ENCODE results near the gene C11orf97.

C11orf97 gene

DNA sequence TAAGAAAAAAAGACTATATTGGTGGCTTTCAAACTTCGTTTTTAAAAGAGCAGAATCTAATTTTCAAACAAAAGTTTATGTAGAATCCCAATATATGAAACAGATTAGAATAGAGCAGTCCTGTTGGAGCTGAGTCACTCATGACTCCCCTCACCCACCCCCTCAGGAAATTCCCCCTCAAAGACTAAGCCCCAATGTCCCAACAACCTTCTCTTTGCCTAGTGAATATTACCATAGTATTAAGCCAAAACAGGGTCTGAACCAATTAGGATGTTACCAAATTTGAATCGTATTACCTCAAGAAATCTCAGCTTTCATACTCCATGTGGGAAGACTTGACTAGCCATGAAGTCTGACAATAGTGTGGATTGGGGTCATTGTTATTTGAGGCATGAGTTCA is 47.1 kb downstream of the C11orf97 start:
- H3K4me3 ChIP-seq (IDR thresholded peaks at IDR 0.05; ENCODE audit: insufficient read depth, low read depth, low read length): no peak overlapping the region
- no peaks in the 10 kb centered on the region for H3K27me3 ChIP-seq (ENCODE audit: insufficient read depth, low read depth)
- no peak overlapping the region for H3K27ac ChIP-seq
- H3K4me2 ChIP-seq: no peak overlapping the region
- H2AFZ ChIP-seq (ENCODE audit: low read depth): no peak overlapping the region
- H4K20me1 ChIP-seq (ENCODE audit: insufficient read depth): no peaks in the 10 kb centered on the region
- no peak overlapping the region for H3K9ac ChIP-seq
- TF ChIP-seq CTCF (conservative IDR thresholded peaks at IDR 0.05; ENCODE audit: low read depth, low read length): no peak
- no peaks in the 10 kb centered on the region for H3K36me3 ChIP-seq (ENCODE audit: insufficient read depth)
- H3K4me1 ChIP-seq (ENCODE audit: low read depth, poor library complexity, severe bottlenecking): no peaks in the 10 kb centered on the region
- no peaks in the 10 kb centered on the region for H3K79me2 ChIP-seq (ENCODE audit: insufficient read depth, low read depth)

DNA sequence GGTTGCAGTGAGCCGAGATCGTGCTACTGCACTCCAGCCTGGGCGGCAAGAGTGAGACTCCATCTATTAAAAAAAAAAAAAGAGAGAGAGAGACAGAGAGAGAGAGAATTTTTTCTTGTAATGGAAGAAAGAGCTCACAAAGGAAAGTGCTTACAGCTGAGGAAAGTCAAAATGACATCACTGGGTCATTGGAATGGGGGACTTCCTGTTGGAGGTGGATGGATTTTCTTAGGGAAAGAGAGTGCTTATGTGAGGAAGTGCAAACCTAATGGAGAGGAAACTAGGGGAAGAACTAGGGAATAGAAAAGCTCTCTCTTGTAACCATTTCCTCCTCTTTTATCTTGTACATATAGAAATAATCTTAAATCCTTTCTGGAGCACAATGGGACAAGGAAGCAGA is 48.6 kb downstream of the C11orf97 start:
- Histone ChIP-seq H2AFZ (ENCODE audit: low read depth) (no peak overlapping the region), H4K20me1 (ENCODE audit: insufficient read depth) (no peaks in the 10 kb centered on the region), H3K36me3 (ENCODE audit: insufficient read depth) (no peaks in the 10 kb centered on the region), H3K27me3 (ENCODE audit: insufficient read depth, low read depth) (no peaks in the 10 kb centered on the region), H3K4me3 (IDR thresholded peaks at IDR 0.05; ENCODE audit: insufficient read depth, low read depth, low read length) (no peak overlapping the region), H3K4me1 (ENCODE audit: low read depth, poor library complexity, severe bottlenecking) (no peaks in the 10 kb centered on the region), H3K79me2 (ENCODE audit: insufficient read depth, low read depth) (no peaks in the 10 kb centered on the region), H3K4me2 (no peak overlapping the region), H3K9ac (no peak overlapping the region), H3K27ac (no peak overlapping the region)
- TF ChIP-seq CTCF (conservative IDR thresholded peaks at IDR 0.05; ENCODE audit: low read depth, low read length): no peak

DNA sequence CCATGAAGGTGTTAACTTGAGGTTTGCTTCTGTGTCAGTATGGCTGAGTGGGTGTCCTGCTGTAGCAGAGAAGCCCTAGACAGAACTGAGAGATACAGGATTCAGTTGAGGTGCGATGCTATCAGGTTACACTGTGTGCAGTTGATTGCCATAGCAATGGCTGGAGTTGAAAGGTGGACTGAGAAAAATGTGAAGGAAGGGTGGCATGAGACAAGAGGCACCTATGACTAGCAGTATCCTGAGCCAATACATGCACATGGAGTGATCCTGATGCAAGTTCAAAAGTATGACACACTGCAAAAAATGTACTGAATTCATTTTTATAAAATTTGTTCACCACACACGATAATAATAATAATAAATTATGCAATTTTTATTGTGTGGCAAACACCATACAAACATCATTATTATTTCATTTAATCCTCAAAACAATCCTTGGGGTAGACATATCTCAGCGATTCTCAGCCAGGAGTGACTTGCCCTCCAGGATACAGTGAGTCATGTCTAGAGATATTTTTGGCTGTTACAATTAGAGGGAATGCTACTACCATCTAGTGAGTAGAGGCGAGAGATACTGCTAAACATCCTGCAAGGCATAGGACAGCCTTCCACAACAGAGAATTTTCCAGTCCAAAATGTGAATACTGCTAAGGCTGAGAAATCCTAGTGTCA is 51.1 kb downstream of the C11orf97 start:
- Histone ChIP-seq H3K27ac (no peak overlapping the region), H3K4me2 (no peak overlapping the region)

GRCh38 chr11:94563848-94564467 is 51.7 kb downstream of the C11orf97 start:
- H3K27me3 ChIP-seq (ENCODE audit: insufficient read depth, low read depth): no peaks in the 10 kb centered on the region
- no peaks in the 10 kb centered on the region for H3K4me1 ChIP-seq (ENCODE audit: low read depth, poor library complexity, severe bottlenecking)
- H2AFZ ChIP-seq (ENCODE audit: low read depth): no peak overlapping the region
- no peak overlapping the region for H3K4me2 ChIP-seq
- no peak overlapping the region for H3K4me3 ChIP-seq (IDR thresholded peaks at IDR 0.05; ENCODE audit: insufficient read depth, low read depth, low read length)
- no peak for TF ChIP-seq CTCF (conservative IDR thresholded peaks at IDR 0.05; ENCODE audit: low read depth, low read length)
- H3K36me3 ChIP-seq (ENCODE audit: insufficient read depth): no peaks in the 10 kb centered on the region
- H4K20me1 ChIP-seq (ENCODE audit: insufficient read depth): no peaks in the 10 kb centered on the region
- H3K9ac ChIP-seq: no peak overlapping the region
- no peaks in the 10 kb centered on the region for H3K79me2 ChIP-seq (ENCODE audit: insufficient read depth, low read depth)
- no peak overlapping the region for H3K27ac ChIP-seq

More for the DNA sequence above, 51.1 kb downstream of the C11orf97 start:
- Histone ChIP-seq H3K27me3 (ENCODE audit: insufficient read depth, low read depth) (no peaks in the 10 kb centered on the region), H3K4me1 (ENCODE audit: low read depth, poor library complexity, severe bottlenecking) (no peaks in the 10 kb centered on the region), H3K36me3 (ENCODE audit: insufficient read depth) (no peaks in the 10 kb centered on the region), H3K79me2 (ENCODE audit: insufficient read depth, low read depth) (no peaks in the 10 kb centered on the region), H3K9ac (no peak overlapping the region), H3K4me3 (IDR thresholded peaks at IDR 0.05; ENCODE audit: insufficient read depth, low read depth, low read length) (no peak overlapping the region), H2AFZ (ENCODE audit: low read depth) (no peak overlapping the region), H4K20me1 (ENCODE audit: insufficient read depth) (no peaks in the 10 kb centered on the region)
- no peak for TF ChIP-seq CTCF (conservative IDR thresholded peaks at IDR 0.05; ENCODE audit: low read depth, low read length)
